ENCODE results near the gene SGSH.
A peak's percentile ranks its signal among the peaks of the same experiment; 100 is the strongest.

The SGSH gene

DNA sequence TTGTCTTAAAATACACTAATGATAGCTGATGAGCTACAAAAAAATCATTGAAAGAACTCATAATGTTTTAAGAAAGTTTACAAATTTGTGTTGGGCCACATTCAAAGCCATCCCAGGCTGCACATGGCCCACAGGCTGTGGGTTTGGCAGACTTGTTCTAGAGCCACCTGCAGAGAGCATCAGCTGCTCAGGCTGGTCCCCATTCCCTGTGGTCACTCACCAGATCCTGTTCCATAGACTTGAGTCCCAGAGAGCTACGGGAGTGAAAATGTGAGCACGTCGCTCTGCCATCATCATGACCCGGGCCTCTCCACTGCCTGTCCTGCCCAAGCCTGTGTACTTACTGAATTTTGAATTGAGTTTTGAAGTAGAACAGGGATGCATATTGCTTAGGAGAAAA, 7.0 kb upstream of the SGSH start:
- no peak for DNase-seq (ENCODE audit: low read depth)

DNA sequence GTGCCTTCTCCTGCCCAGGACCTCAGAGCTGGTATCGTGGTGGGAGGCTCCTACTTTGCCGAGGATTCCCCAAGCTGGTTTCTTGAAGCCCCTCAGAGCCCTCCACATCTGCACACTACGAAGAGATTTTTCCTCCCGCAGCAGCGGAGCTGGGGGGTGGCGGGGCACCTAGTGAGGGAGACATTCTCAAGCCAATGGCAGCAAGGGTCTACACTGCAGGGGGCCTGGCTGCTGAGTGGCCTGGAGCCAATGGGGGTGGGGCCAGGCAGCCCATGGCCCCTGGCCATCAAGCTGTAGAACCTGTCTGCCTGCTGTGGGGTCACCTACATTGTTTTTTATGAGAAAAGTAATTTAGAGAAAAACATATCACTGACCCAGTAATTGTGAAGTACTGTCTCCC, 5.1 kb upstream of the SGSH start:
- DNase-seq (ENCODE audit: low read depth) = no peak

DNA sequence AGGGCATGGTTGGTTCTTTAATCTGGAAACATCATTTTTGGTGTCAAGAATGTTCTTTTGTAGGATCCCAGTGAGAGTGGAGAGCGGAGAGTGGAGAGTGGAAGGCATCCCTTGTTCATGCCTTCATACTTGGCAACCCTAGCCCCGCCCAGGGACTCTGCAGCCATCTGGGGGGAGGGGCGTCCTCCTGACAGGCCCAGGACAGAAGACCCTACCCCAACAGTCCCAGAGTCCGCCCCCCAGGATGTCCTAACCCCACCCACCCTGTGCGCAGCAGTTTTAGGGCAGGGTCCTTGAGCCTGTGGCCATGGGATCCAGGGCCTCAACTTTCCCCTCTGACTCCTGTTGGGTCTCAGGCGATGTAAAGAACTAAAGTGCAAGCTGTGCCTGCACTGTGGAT, 4.5 kb upstream of the SGSH start:
- DNase-seq (ENCODE audit: low read depth) = no peak

DNA sequence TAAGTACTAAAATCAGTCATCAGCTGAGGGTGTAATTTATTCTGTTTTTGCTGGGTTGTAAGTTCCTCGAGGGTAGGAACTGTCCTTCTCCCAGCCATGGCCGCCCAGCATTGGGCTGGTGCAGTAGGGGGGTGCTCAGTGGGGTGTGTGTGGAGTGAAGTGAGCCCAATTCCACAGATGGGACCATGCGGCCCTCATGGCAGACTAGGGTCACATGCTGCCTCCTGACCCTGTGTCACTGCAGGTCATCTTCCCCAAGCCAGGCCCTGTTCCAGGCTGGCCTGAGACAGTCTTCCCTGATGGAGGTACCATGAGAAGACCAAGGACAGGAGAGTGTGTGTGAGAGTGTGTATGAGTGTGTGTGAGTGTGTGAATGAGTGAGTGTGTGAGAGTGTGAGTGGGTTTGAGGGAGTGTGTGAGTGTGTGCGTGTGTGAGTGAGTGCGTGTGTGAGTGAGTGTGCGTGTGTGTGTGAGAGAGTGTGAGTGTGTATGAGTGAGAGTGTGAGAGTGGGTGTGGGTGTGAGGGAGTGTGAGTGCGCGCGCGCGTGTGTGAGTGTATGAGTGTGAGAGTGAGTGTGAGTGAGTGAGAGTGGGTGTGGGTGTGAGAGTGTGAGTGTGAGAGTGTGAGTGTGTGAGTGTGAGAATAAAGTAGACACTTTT, 3.8 kb upstream of the SGSH start:
- DNase-seq (ENCODE audit: low read depth) = no peak

- DNase-seq (ENCODE audit: low read depth) = peak; percentile 29
These were observed 3.1 kb upstream of the SGSH start for GRCh38 chr17:80223142-80223815.

- no peak for DNase-seq (ENCODE audit: low read depth)
These were observed 2.4 kb upstream of the SGSH start for GRCh38 chr17:80222376-80223141.

DNA sequence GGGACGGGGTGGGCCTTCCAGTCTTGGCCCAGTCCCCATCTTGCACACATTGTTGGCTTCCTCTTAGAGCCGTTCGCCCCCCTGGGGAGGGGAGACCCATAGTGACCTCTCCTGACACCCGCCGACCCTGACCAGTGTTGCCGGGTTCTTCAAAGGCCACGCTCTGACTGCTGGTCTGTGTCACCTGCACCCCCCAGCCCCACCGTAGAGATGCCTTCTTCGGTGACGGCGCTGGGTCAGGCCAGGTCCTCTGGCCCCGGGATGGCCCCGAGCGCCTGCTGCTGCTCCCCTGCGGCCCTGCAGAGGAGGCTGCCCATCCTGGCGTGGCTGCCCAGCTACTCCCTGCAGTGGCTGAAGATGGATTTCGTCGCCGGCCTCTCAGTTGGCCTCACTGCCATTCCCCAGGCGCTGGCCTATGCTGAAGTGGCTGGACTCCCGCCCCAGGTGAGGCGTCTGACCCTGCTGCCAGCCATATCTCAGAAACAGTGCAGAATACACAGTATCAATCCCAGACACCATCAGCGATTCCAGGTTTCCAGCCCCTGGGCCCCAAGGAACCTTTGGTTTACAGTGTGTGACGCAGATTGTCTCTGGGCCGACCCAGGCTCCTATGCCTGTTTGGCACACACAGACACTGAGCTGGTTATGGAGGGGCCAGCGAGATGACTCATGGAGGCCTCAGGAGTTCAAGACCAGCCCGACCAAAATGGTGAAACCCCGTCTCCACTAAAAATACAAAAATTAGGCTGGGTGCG, 1.4 kb upstream of the SGSH start:
- no peak for DNase-seq (ENCODE audit: low read depth)

DNA sequence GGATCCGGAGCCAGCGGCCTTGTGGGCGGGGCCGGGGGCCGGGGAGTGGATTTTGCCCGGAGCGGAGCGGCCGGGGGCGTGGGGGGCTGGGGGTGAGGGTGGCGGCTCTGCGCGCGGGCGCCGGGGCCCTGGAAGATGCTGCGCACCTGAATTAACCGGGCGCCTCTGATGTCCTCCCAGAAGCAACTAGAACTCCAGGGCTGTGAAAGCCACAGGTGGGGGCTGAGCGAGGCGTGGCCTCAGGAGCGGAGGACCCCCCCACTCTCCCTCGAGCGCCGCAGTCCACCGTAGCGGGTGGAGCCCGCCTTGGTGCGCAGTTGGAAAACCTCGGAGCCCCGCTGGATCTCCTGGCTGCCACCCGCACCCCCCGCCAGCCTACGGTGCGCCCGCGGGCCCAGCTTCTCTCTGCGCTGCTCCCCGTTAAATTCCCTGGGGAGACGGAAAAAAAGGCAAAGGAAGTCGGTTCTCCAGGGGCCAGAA, 643 bp upstream of the SGSH start:
- no peak for DNase-seq (ENCODE audit: low read depth)

- DNase-seq (ENCODE audit: low read depth) = no peak
These were observed 425 bp downstream of the SGSH start for GRCh38 chr17:80219763-80220053.

GRCh38 chr17:80219013-80219762, 945 bp downstream of the SGSH start:
- DNase-seq (ENCODE audit: low read depth) = peak; percentile 75

- DNase-seq (ENCODE audit: low read depth) = no peak
These were observed 1.7 kb downstream of the SGSH start for GRCh38 chr17:80218391-80218790.

DNA sequence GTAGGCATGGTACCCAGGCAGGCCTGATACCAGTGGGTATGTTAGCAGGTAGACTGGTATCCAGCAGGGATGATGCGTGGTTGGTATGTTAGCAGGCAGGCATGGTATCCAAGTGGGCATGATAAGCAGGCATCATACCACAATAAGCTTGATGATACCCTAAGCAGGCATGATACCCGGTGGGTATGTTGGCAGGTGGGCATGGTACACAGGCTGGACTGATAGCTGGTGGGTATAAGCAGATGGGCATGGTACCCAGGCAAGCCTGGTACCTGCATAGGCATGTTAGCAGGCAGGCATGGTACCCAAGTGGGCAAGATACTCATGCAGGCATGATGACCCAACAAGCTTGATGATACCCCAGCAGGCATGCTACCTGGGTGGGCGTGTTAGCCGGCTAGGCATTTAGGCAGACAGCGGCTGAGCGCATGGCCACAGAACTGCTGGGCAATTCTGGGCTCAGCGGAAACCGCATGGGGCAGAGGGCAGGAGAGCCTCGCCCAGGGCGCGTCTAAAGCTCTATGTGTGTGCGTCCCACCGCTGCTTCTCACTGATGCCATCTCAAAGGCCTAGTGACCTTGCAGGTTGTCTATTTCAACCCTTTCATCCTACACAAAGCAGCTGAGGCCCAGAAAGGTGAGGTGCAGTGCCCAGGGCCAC, 2.3 kb downstream of the SGSH start:
- DNase-seq (ENCODE audit: low read depth) = no peak

DNA sequence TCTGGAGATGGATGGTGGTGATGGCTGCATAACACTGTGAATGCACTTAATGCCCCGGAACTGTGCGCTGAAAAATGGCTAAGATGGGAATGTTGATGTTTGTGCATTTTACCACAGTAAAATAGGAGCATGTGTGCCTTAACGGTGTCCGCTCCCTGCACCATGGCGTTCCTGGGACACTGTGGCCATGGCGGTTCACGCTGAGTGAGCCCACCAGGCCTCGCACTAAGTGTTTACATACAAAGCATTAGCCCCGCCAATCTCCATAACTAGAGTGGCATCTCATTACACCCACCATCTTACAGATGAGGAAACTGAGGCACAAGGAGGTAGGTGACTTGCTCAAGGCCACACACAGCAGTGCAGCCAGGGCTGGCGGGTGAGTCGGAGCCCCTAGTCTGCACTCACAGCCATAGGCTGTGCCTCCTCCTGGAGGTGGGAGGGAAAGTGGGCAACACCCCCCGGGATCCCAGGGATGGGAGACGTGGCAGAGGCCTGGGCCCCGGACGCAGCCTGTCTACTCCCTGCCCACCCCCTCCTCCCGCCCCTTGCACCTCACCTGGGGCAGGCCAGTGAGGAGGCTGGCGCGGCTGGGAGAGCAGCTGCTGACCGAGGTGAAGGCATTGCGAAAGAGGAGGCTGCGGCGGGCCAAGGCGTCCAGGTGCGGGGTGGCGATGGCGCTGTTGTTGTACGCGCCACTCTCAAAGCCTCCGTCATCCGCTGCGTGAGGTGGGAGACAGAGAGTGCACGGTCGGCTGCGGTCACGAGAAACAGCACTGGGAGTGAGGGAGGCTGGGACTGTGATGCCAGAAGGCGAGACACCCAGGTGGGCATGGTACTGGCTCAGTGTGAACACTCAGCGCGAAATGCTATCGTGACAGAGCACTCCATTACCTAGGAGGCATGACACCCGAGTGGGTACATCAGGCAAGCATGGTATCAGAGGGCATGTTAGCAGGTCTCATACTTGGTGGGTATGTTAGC, 3.4 kb downstream of the SGSH start:
- no peak for DNase-seq (ENCODE audit: low read depth)

GRCh38 chr17:80214878-80215210, 5.3 kb downstream of the SGSH start:
- no peak for DNase-seq (ENCODE audit: low read depth)

DNA sequence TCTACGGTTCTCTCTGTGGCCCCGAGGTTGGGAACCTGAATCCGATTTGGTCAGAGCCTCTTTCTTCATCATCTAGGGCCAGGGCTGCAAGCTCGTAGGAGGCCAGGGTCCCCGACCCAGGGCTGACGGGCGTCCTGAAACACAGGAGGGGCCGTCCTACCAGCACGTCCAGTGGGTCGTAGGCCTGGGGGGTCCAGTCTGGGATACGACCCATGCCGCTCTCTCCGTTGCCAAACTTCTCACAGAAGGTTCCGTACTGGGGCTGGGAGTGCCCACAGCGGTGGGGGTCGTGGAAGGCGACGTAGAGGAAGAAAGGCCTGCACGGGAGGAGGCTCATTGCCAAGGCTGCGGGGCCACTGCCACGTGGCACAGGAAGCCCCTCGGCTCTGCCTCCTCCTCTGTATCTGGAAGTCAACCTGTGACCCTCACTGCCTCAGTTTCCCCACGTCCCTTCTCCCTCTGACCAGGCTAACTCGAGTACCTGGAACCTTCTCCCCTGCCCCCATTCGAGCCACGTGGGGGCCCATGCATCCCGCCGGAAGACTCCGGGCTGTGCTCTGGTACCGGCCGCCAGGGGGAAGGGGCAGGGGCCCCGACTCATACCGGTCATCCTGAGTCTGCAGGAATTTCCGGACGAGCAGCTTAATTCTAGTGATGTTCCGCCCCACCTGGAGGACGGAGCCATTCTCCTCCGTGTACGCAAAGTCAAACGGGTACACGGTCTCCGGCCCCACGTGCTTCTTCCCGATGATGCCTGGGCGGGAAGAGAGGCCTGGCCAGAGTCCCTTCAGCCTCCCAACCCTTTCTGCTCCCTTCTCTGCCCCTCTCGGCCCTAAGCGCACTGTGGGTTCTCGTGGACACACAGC, 5.9 kb downstream of the SGSH start:
- DNase-seq (ENCODE audit: low read depth) = no peak

GRCh38 chr17:80213643-80213975, 6.5 kb downstream of the SGSH start:
- DNase-seq (ENCODE audit: low read depth) = no peak

- DNase-seq (ENCODE audit: low read depth) = no peak
These were observed 7.0 kb downstream of the SGSH start for GRCh38 chr17:80212962-80213642.

DNA sequence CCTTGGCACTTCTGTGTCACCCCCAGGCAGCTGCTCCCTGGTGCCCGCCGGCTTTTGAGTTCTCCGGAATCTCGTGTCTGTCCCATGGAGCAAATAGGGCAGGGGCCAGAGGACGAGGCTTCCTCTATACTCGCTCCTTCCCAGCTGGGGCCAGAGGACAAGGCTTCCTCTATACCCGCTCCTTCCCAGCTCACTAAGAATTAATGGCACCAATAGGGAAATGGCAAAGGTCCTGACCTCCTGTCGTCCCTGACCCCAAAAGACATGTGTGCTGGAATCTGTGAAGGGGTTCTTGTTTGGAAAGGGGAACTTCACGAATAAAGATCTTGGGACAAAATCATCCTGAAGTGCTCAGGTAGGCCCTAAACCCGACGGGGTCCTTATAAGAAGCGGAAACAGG, 7.6 kb downstream of the SGSH start:
- DNase-seq (ENCODE audit: low read depth) = no peak

- DNase-seq (ENCODE audit: low read depth) = no peak
These were observed 8.0 kb downstream of the SGSH start for GRCh38 chr17:80212109-80212508.

All from fibroblast of gingiva (primary cell).